ENCODE data around the gene CRYL1.

Gene CRYL1

GRCh38 chr13:20407759-20408158 is 117.9 kb downstream of the CRYL1 start:
- H3K36me3 Mint-ChIP-seq (ENCODE audit: low read depth), result no peaks in the 10 kb centered on the region
- H3K27me3 Mint-ChIP-seq (ENCODE audit: low read depth, poor library complexity), result peaks cover 26% of the 10 kb centered on the region
- DNase-seq, result no peak
- H3K27ac Mint-ChIP-seq, result no peak overlapping the region
- no peak for TF ChIP-seq CTCF (IDR thresholded peaks at IDR 0.05)
- H3K9me3 Mint-ChIP-seq, result no peaks in the 10 kb centered on the region
- H3K4me1 Mint-ChIP-seq, result peaks cover 38% of the 10 kb centered on the region
- no peak overlapping the region for H3K4me3 Mint-ChIP-seq

DNA sequence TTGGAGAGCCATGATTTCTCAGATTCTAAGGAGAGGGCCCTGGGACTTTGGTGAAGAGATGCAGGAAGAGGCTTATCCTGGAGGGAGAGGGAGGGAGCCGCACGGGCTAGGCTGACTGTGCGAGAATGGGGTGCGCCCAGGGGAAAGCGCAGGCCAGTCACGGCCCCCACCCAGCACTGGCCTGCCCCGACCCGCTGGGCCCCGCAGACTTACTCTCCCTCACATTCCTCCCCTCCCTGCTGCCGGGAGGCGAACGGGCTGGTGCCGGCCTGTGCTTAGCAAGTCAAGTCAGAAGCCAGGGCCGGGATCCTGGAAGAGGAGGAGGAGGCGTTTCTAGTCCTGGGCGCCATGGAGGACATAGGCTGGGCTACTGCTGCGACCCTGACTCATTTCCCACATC is 120.0 kb downstream of the CRYL1 start:
- no peak for TF ChIP-seq CTCF (IDR thresholded peaks at IDR 0.05)
- Mint-ChIP-seq H3K36me3 (ENCODE audit: low read depth) (no peaks in the 10 kb centered on the region), H3K27me3 (ENCODE audit: low read depth, poor library complexity) (peaks cover 33% of the 10 kb centered on the region), H3K27ac (no peak overlapping the region), H3K9me3 (no peaks in the 10 kb centered on the region), H3K4me1 (peaks cover 38% of the 10 kb centered on the region), H3K4me3 (peak overlapping the region; percentile 39)
- DNase-seq, result peak; percentile 49

- Mint-ChIP-seq H3K9me3 (no peaks in the 10 kb centered on the region), H3K27ac (no peak overlapping the region), H3K4me3 (no peak overlapping the region), H3K27me3 (ENCODE audit: low read depth, poor library complexity) (peaks cover 43% of the 10 kb centered on the region), H3K4me1 (peaks cover 38% of the 10 kb centered on the region), H3K36me3 (ENCODE audit: low read depth) (no peaks in the 10 kb centered on the region)
- no peak for TF ChIP-seq CTCF (IDR thresholded peaks at IDR 0.05)
- no peak for DNase-seq
These were observed 121.0 kb downstream of the CRYL1 start for GRCh38 chr13:20404488-20405222.

- Mint-ChIP-seq H3K27ac (no peak overlapping the region), H3K4me1 (peaks cover 38% of the 10 kb centered on the region), H3K27me3 (ENCODE audit: low read depth, poor library complexity) (peaks cover 48% of the 10 kb centered on the region), H3K9me3 (no peaks in the 10 kb centered on the region), H3K4me3 (no peak overlapping the region), H3K36me3 (ENCODE audit: low read depth) (no peaks in the 10 kb centered on the region)
- TF ChIP-seq CTCF (IDR thresholded peaks at IDR 0.05), result no peak
- no peak for DNase-seq
These were observed 121.8 kb downstream of the CRYL1 start for GRCh38 chr13:20403826-20404225.

- no peak for TF ChIP-seq CTCF (IDR thresholded peaks at IDR 0.05)
- Mint-ChIP-seq H3K4me1 (peaks cover 32% of the 10 kb centered on the region), H3K4me3 (no peak overlapping the region), H3K27me3 (ENCODE audit: low read depth, poor library complexity) (peaks cover 47% of the 10 kb centered on the region), H3K36me3 (ENCODE audit: low read depth) (no peaks in the 10 kb centered on the region), H3K27ac (no peak overlapping the region), H3K9me3 (no peaks in the 10 kb centered on the region)
- no peak for DNase-seq
These were observed 122.8 kb downstream of the CRYL1 start for GRCh38 chr13:20402881-20403280.
